Measurements from ENCODE around the gene PTGFRN. TPM values are rescaled to one million over a fixed set of nuclear protein-coding genes. Genes with fewer than 3 reads are reported as not detected.
A peak's percentile ranks its signal among the peaks of the same experiment; 100 is the strongest.
"Not testable (repeated sequence)": the region's sequence is repeated elsewhere in the genome, so short reads cannot be mapped to it uniquely, and the experiment has no call there.

PTGFRN gene
- 38.0 and 43.4 TPM in 2 replicates for total RNA-seq

DNA sequence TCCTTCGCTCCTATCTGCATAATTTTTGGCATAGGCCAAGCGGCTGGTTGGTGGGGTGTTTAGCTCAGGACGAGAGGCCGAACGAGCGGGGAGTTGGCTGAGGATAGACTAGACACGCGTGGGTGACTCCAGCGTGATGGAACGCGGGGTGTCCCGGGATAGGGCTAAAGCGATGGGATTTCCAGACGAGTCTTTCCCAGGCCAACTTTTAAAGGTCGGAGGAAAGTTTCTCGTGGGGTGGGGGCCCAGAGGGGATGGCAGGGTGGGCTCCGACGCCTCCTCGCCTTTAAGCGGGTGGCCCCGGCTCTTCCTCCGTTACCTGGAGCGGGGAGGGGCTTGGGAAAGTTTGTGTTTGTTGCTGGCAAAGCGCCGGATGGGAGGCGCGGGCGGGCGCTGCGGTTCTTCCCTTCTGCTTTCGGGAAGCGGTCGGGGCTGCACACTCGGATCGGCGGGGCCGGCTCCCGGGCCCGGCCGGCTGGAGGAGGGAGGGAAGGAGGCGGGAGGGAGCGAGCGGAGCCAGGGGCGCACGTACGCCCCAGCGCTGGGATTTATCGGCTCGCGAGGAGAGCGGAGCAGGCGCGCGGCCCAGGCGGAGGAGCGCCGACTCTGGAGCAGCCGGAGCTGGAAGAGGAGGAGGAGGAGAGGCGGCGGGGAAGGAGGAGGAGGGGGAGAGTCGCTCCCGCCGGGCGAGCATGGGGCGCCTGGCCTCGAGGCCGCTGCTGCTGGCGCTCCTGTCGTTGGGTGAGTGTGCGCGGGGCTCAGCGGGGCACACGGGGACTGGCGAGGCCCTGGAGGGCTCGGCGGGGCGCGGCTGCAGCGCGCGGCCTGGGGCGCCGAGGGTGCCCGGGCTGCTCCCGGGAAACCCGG is at the start of gene PTGFRN:
TSS of gene PTGFRN (plus strand) at position 405 of the 867 bp plus-strand sequence. CDS start at position 693, 288 bp downstream.
- DNase-seq (ENCODE audit: low spot score): no peak
- peak within 1 kb of the TSS; percentile 75 for H3K27ac Mint-ChIP-seq
- peaks cover 9% of the 10 kb centered on the region for H3K4me1 Mint-ChIP-seq (ENCODE audit: low read depth)
- H3K9me3 Mint-ChIP-seq: no peaks in the 10 kb centered on the region
- intact Hi-C loops (cut with micrococcal nuclease): loop anchor here (1.0 to 5.0 kb wide), 5 partner anchors 22 to 172 kb away; partner anchors contain the start of gene TTF2
- peaks cover 4% of the 10 kb centered on the region for H3K27me3 Mint-ChIP-seq (ENCODE audit: insufficient read depth)
- H3K36me3 Mint-ChIP-seq (ENCODE audit: low read depth): peaks cover 6% of the 10 kb centered on the region
- peak within 1 kb of the TSS; percentile 87 for H3K4me3 Mint-ChIP-seq

DNA sequence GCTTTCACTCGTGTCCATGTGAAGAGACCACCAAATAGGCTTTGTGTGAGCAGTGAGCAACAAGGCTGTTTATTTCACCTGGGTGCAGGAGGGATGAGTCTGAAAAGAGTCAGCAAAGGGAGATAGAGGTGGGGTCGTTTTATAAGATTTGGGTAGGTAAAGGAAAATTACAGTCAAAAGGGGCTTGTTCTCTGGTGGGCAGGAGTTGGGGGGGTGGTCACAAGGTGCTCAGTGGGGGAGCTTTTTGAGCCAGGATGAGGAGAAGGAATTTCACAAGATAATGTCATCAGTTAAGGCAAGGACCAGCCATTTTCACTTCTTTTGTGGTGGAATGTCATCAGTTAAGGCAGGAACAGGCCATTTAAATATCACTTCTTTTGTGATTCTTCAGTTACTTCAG is 49.5 kb upstream of the PTGFRN start:
- H3K27ac Mint-ChIP-seq; intact Hi-C loops (cut with micrococcal nuclease); H3K4me3 Mint-ChIP-seq; DNase-seq (ENCODE audit: low spot score); H3K4me1 Mint-ChIP-seq (ENCODE audit: low read depth); H3K36me3 Mint-ChIP-seq (ENCODE audit: low read depth); H3K27me3 Mint-ChIP-seq (ENCODE audit: insufficient read depth); H3K9me3 Mint-ChIP-seq: not testable (repeated sequence)

DNA sequence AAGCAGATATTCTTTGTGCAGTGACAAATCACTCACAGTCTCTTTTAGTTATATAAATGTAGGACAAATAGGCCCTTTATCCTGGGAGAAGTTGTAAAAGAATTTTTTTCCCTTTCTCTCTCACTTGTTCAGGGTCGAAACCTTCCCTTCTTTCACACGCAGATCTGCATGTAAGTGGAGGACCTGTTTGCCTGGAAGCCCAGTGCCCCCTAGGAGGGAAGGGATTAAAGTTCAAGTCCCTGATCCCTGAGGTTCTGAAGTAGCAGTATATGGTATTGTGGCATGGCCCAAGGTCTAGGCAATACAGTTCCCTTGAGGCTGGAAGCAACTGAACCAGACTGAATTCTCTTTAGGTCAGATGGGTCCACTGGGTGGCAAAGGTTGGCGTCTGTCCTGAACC is 48.6 kb upstream of the PTGFRN start:
- Mint-ChIP-seq H3K27ac (no peak overlapping the region), H3K36me3 (ENCODE audit: low read depth) (no peaks in the 10 kb centered on the region), H3K27me3 (ENCODE audit: insufficient read depth) (no peaks in the 10 kb centered on the region), H3K9me3 (no peaks in the 10 kb centered on the region), H3K4me3 (no peak overlapping the region), H3K4me1 (ENCODE audit: low read depth) (no peaks in the 10 kb centered on the region)
- no peak for DNase-seq (ENCODE audit: low spot score)
- intact Hi-C loops (cut with micrococcal nuclease): no loop called here

DNA sequence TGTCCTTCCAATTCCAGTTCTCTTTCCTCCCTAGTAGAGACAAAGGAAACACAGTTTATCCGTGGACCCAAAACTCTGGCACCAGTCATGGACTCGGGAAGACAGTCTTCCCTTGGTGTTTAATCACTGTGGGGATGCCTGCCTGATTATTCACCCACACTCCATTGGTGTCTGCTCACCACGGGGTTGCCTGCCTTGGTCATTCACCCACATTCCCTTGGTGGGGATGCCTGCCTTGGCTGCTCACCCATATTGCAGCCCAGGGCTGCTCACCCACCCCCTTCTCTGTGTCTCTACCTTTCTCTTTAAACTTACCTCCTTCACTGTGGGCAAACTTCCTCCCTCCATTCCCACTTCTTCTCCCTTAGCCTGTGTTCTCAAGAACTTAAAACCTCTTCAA is 46.7 kb upstream of the PTGFRN start:
- intact Hi-C loops (cut with micrococcal nuclease); H3K9me3 Mint-ChIP-seq; H3K36me3 Mint-ChIP-seq (ENCODE audit: low read depth); H3K4me3 Mint-ChIP-seq; H3K27me3 Mint-ChIP-seq (ENCODE audit: insufficient read depth); H3K27ac Mint-ChIP-seq; H3K4me1 Mint-ChIP-seq (ENCODE audit: low read depth); DNase-seq (ENCODE audit: low spot score): not testable (repeated sequence)

DNA sequence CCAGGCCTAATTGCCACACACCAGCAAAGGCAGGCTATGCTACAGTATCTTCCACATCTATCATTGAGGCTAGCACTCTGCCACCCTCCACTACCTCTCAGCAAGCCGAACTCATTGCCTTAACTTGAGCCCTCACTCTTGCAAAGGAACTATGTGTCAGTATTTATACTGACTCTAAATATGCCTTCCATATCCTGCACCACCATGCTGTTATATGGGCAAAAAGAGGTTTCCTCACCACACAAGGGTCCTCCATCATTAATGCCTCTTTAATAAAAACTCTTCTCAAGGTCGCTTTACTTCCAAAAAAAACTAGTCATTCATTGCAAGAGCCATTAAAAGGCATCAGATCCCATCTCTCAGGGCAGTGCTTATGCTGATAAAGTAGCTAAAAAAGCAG is 43.2 kb upstream of the PTGFRN start:
- H3K27me3 Mint-ChIP-seq (ENCODE audit: insufficient read depth); H3K9me3 Mint-ChIP-seq; intact Hi-C loops (cut with micrococcal nuclease); H3K4me1 Mint-ChIP-seq (ENCODE audit: low read depth); H3K27ac Mint-ChIP-seq; H3K4me3 Mint-ChIP-seq; H3K36me3 Mint-ChIP-seq (ENCODE audit: low read depth); DNase-seq (ENCODE audit: low spot score): not testable (repeated sequence)

DNA sequence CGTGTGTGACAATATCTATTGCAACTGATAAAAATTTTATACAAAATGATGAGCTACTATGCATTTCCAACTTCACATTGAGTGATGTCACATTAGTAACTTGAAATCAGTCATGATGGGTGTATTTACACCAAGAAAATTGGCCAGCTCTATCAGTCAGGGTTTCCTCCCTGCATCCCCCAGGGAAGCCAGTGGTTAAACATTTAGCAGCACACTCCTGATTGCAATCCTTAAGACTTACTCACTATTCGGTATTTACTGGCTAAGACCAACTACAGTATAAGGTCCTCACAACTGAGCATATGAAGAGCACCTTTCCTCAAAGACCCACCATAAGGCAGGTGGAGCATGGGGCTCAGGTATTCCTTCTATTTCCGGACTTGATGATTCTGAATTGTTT is 41.3 kb upstream of the PTGFRN start:
- no peaks in the 10 kb centered on the region for H3K36me3 Mint-ChIP-seq (ENCODE audit: low read depth)
- no peak for DNase-seq (ENCODE audit: low spot score)
- H3K4me3 Mint-ChIP-seq: no peak overlapping the region
- no peaks in the 10 kb centered on the region for H3K27me3 Mint-ChIP-seq (ENCODE audit: insufficient read depth)
- intact Hi-C loops (cut with micrococcal nuclease): no loop called here
- peaks cover 5% of the 10 kb centered on the region for H3K4me1 Mint-ChIP-seq (ENCODE audit: low read depth)
- no peaks in the 10 kb centered on the region for H3K9me3 Mint-ChIP-seq
- no peak overlapping the region for H3K27ac Mint-ChIP-seq

DNA sequence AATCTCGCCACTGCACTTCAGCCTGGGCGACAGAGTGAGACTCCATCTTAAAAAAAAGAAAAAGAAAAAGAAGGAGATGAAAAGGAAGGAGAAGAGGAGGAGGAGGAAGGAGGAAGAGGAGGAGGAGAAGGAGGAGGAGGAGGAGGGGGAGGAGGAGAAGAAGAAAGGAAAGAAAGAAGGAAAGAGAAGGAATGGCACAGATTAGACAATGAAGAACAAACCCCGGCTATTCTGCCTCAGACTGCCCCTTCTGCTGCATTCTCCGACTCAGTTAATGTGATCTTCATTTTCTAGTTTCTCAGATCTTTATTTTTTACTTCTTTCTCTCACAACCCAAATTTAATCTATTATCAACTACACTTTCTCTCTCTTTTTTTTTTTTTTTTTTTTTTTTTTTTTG is 40.1 kb upstream of the PTGFRN start:
- intact Hi-C loops (cut with micrococcal nuclease): no loop called here
- no peaks in the 10 kb centered on the region for H3K36me3 Mint-ChIP-seq (ENCODE audit: low read depth)
- H3K4me3 Mint-ChIP-seq: no peak overlapping the region
- no peaks in the 10 kb centered on the region for H3K27me3 Mint-ChIP-seq (ENCODE audit: insufficient read depth)
- peaks cover 13% of the 10 kb centered on the region for H3K4me1 Mint-ChIP-seq (ENCODE audit: low read depth)
- no peaks in the 10 kb centered on the region for H3K9me3 Mint-ChIP-seq
- no peak overlapping the region for H3K27ac Mint-ChIP-seq
- no peak for DNase-seq (ENCODE audit: low spot score)

DNA sequence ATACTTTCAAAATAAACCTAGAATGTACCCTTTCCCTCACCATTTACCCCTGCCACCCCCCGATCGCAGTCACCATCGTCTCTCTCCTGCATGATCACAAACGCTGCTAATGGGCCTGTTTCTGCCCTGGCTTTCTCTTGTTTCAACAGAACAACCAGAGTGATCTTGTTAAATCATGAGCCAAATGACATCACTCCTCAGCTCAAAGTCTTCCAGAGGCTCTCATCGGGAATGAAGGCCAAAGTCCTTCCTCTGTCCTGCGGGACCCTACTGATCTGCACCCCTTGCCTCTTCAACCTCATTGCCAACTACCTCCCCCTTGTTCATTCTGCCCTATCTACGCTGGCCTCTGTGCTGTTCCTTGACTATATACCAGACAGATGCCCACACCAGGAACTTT is 39.4 kb upstream of the PTGFRN start:
- H3K36me3 Mint-ChIP-seq (ENCODE audit: low read depth): no peaks in the 10 kb centered on the region
- DNase-seq (ENCODE audit: low spot score): no peak
- peaks cover 19% of the 10 kb centered on the region for H3K4me1 Mint-ChIP-seq (ENCODE audit: low read depth)
- H3K4me3 Mint-ChIP-seq: no peak overlapping the region
- H3K27ac Mint-ChIP-seq: no peak overlapping the region
- H3K27me3 Mint-ChIP-seq (ENCODE audit: insufficient read depth): no peaks in the 10 kb centered on the region
- no peaks in the 10 kb centered on the region for H3K9me3 Mint-ChIP-seq
- intact Hi-C loops (cut with micrococcal nuclease): no loop called here

DNA sequence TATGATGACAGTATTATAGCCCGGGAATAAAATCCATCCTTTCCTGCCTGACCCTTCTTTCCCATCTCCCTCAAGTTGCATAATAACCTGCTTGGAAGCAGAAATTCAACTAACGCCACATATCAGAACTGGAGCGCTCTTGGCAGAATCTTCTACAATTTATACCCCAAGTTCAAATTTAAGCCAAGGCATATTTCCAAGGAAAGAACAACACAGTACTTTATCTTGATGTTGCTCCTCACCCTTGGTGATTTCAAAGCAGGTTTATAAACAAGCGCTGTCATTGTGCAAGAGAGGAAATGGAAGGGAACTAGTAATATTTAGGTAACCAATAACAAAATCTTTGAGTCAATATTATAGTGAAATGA is 38.0 kb upstream of the PTGFRN start:
- no peaks in the 10 kb centered on the region for H3K9me3 Mint-ChIP-seq
- H3K36me3 Mint-ChIP-seq (ENCODE audit: low read depth): no peaks in the 10 kb centered on the region
- intact Hi-C loops (cut with micrococcal nuclease): loop anchor here (2.0 kb wide), 1 partner anchor 59 kb away; no protein-coding TSS in a partner anchor
- H3K4me3 Mint-ChIP-seq: no peak overlapping the region
- DNase-seq (ENCODE audit: low spot score): no peak
- peaks cover 19% of the 10 kb centered on the region for H3K4me1 Mint-ChIP-seq (ENCODE audit: low read depth)
- H3K27me3 Mint-ChIP-seq (ENCODE audit: insufficient read depth): no peaks in the 10 kb centered on the region
- no peak overlapping the region for H3K27ac Mint-ChIP-seq

DNA sequence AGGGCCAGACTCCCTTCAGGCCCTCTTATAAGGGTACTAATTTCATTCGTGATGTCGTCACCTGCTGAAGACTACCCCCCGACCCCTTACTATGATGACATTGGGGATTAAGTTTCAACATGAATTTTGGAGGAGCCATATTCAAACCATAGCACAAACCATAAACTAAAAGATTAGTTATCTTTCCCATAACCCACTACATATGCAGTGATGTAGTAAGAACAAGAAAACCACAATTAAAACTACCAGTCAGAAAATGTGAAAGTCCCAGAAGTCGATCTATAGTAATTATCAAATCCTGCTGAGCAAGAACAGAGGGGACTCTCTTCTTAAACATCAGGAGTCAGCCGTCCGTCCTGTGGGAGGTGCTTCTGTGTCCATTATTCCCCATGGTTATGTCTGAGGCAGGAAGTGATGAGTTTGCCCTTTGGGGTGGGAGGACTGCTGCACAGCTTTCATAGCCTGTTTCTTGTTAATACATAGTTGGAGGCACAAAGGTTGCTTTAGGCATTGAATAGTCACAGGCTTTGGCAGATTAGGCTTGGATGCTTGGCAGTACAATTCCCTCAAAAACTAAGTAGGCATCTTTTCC is 35.9 kb upstream of the PTGFRN start:
- no peaks in the 10 kb centered on the region for H3K27me3 Mint-ChIP-seq (ENCODE audit: insufficient read depth)
- DNase-seq (ENCODE audit: low spot score): no peak
- H3K27ac Mint-ChIP-seq: peak overlapping the region; percentile 13
- peak overlapping the region; percentile 3 for H3K4me3 Mint-ChIP-seq
- intact Hi-C loops (cut with micrococcal nuclease): loop anchor here (1.0 to 2.0 kb wide), 4 partner anchors 25 to 104 kb away; no protein-coding TSS in a partner anchor
- no peaks in the 10 kb centered on the region for H3K9me3 Mint-ChIP-seq
- no peaks in the 10 kb centered on the region for H3K36me3 Mint-ChIP-seq (ENCODE audit: low read depth)
- H3K4me1 Mint-ChIP-seq (ENCODE audit: low read depth): peaks cover 19% of the 10 kb centered on the region

DNA sequence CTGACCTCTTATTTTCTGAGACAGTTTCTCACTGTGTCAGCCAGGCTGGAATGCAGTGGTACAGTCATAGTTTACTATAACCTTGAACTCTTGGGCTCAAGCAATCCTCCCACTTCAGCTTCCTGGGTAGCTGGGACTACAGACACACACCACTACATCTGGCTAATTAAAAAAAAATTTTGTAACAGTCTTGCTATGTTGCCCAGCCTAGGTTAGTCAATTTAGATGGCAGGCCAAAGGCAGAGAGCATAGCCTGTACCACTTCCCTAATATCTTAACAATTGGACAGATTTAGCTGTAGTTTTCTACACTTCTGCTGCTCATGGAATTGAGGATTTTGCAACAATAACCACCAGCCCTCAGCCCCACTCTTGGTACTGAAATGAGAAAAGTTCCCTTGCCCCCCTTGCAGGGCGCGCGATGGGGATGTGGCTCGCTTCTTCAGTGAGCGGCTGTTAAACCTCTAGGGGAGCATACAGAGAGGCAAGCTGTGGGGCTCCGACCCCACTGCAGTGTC is 34.9 kb upstream of the PTGFRN start:
- no peak for DNase-seq (ENCODE audit: low spot score)
- H3K27ac Mint-ChIP-seq: no peak overlapping the region
- H3K9me3 Mint-ChIP-seq: no peaks in the 10 kb centered on the region
- H3K36me3 Mint-ChIP-seq (ENCODE audit: low read depth): no peaks in the 10 kb centered on the region
- no peaks in the 10 kb centered on the region for H3K27me3 Mint-ChIP-seq (ENCODE audit: insufficient read depth)
- H3K4me1 Mint-ChIP-seq (ENCODE audit: low read depth): peaks cover 19% of the 10 kb centered on the region
- H3K4me3 Mint-ChIP-seq: no peak overlapping the region
- intact Hi-C loops (cut with micrococcal nuclease): loop anchor here (1.0 kb wide), 1 partner anchor 26 kb away; no protein-coding TSS in a partner anchor

DNA sequence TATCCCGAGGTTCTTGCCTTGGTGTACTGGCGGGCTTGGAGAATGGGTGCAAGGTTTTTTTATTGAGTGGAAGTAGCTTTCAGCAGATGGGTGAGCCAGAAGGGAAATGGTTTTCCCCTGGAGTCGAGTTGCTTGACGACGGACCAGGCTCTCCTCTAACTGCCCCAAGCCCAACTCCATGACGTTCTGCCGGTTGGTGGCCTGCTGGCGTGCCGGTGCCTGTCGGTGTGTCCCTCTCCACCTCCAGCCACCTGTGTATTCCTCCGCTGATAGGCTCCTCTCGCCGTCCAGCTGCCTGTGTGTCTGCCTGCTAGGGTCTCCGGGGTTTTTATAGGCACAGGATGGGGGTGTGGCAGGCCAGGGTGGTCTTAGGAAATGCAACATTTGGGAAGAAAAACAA is 34.3 kb upstream of the PTGFRN start:
- Mint-ChIP-seq H3K9me3 (no peaks in the 10 kb centered on the region), H3K27ac (no peak overlapping the region), H3K4me1 (ENCODE audit: low read depth) (peaks cover 19% of the 10 kb centered on the region), H3K36me3 (ENCODE audit: low read depth) (no peaks in the 10 kb centered on the region), H3K27me3 (ENCODE audit: insufficient read depth) (no peaks in the 10 kb centered on the region), H3K4me3 (no peak overlapping the region)
- DNase-seq (ENCODE audit: low spot score): no peak
- intact Hi-C loops (cut with micrococcal nuclease): no loop called here

DNA sequence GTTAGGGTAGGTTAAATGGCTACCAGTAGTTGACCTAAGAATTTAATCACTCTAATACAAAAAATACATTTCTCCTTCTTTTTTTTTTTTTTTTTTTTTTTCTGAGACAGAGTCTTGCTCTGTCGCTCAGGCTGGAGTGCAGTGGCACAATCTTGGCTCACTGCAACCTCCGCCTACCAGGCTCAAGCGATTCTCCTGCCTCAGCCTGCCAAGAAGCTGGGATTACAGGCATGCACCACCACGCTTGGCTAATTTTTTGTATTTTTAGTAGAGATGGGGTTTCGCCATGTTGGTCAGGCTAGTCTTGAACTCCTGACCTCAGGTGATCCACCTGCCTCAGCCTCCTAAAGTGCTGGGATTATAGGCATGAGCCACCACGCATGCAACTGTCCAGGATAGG is 33.8 kb upstream of the PTGFRN start:
- H3K4me3 Mint-ChIP-seq; H3K27me3 Mint-ChIP-seq (ENCODE audit: insufficient read depth); H3K36me3 Mint-ChIP-seq (ENCODE audit: low read depth); H3K27ac Mint-ChIP-seq; H3K9me3 Mint-ChIP-seq; intact Hi-C loops (cut with micrococcal nuclease); DNase-seq (ENCODE audit: low spot score): not testable (repeated sequence)
- peaks cover 19% of the 10 kb centered on the region for H3K4me1 Mint-ChIP-seq (ENCODE audit: low read depth)
